ENCODE results near the gene PPP3CA. TPM values are rescaled to one million over a fixed set of nuclear protein-coding genes. Genes with fewer than 3 reads are reported as not detected.
A peak's percentile ranks its signal among the peaks of the same experiment; 100 is the strongest.

PPP3CA gene
- total and polyA plus RNA-seq, 2 of the 8 experiments (the other 6 are each of a cell fraction or from before 2014, with no cell fraction given), result 7.9 to 35.0 TPM

DNA sequence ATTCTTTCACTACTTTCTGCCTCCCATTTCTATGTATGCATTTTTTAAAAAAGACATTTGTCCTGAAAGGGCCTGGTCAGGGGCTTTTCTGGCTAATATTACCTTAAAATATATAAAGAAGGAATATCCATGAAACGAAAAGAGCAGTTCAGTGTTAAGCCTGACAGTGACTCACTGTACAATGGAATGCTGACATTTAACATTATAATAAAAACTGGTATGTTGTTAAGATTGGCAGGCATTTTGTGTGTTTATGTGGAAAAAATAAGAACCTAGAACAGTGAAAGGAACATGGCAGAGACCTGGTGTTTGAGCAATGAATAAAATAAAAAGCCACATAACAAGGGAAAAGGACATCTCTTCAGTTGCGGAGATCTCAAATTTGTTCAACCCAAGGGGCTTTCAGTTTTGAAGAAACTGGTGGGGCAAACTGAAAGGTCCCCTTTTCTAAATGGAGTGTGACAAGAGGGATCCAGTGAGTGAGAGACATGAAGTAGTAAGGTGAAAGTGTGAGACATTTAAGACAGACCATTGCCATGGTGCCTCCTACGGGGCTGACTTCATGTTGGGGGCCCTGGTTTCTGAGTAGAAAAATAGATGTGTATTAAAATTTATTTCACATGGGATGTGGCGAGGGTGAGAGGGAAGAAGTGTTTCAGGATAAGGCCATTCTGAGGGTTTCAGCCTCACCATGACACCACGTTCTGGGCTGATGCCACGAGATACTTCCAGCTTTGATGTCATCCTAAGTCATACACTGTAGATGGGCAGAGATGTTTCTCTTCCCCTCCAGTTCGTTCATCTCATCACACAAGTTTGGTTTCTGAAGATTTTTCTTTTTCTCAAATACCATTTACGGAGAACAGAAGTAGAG, 324.9 kb downstream of the PPP3CA start:
- Histone ChIP-seq H3K23ac (ENCODE audit: insufficient read length) (no peak overlapping the region), H4K8ac (ENCODE audit: extremely low read depth, insufficient read depth, low read length) (no peak overlapping the region), H3K9ac (replicated peaks in 1 of 4; ENCODE audit: extremely low read depth in 1 of 4, low read depth in 3 of 4, low read length in 3 of 4) (no peak overlapping the region), H3K4me1 (replicated peaks in 1 of 4; ENCODE audit: control insufficient read depth in 3 of 4, insufficient read depth in 4 of 4, low read length in 3 of 4) (peaks cover 0 to 11% (median 4%) of the 10 kb centered on the region in 4 experiments; a peak in 3 of 7 replicates), H4K20me1 (replicated peaks in 1 of 2; ENCODE audit: control insufficient read depth in 1 of 2, insufficient read depth in 2 of 2, low read length in 2 of 2) (no peaks in the 10 kb centered on the region), H3K36me3 (ENCODE audit: control insufficient read depth in 2 of 4, insufficient read depth in 4 of 4, low read length in 3 of 4) (no peaks in the 10 kb centered on the region), H4K91ac (replicated peaks; ENCODE audit: insufficient read length, low read length) (no peak overlapping the region), H2BK120ac (replicated peaks; ENCODE audit: low read depth, low read length) (no peak overlapping the region), H3K4ac (replicated peaks; ENCODE audit: insufficient read length, low read depth, low read length) (no peak overlapping the region), H3K79me1 (ENCODE audit: low read depth, low read length) (no peaks in the 10 kb centered on the region), H3K56ac (replicated peaks; ENCODE audit: insufficient read length, low read depth, low read length) (no peak overlapping the region), H4K5ac (ENCODE audit: insufficient read length, low read depth, low read length) (no peak overlapping the region), H3K14ac (ENCODE audit: insufficient read length) (no peak overlapping the region), H2AFZ (ENCODE audit: low read length) (no peak overlapping the region), H3K9me3 (ENCODE audit: insufficient read depth in 2 of 2, low read depth in 1 of 2, low read length in 1 of 2) (no peaks in the 10 kb centered on the region), H2BK12ac (ENCODE audit: low read depth, low read length) (peak overlapping the region; percentile 97), H2AK5ac (ENCODE audit: low read depth, low read length) (no peak overlapping the region), H2BK5ac (ENCODE audit: low read depth, low read length) (peak overlapping the region; percentile 77; the same call in 1 of the 2 replicates), H3K79me2 (ENCODE audit: control insufficient read depth in 1 of 2, insufficient read depth in 2 of 2, low read length in 2 of 2) (no peaks in the 10 kb centered on the region), H3K4me3 (ENCODE audit: extremely low read depth in 1 of 4, insufficient read depth in 2 of 4, low read depth in 3 of 4, low read length in 4 of 4) (no peak overlapping the region), H2BK20ac (ENCODE audit: low read length) (peak overlapping the region; percentile 69; the same call in 1 of the 2 replicates), H3K27ac (ENCODE audit: low read depth, low read length) (no peak overlapping the region), H2BK15ac (ENCODE audit: low read length) (no peak overlapping the region), H3K23me2 (ENCODE audit: low read depth, low read length) (no peaks in the 10 kb centered on the region), H3K4me2 (ENCODE audit: insufficient read depth in 1 of 2, low read depth in 2 of 2, low read length in 2 of 2) (no peak overlapping the region), H3K18ac (ENCODE audit: extremely low read depth, low read length) (peak overlapping the region; percentile 24; the same call in 1 of the 2 replicates), H3K27me3 (replicated peaks in 1 of 4; ENCODE audit: control insufficient read depth in 3 of 4, extremely low read depth in 1 of 4, insufficient read depth in 3 of 4, low read length in 3 of 4) (no peaks in the 10 kb centered on the region)
- FAIRE-seq (no peak), DNase-seq (ENCODE audit: low read depth in 1 of 2, low spot score in 2 of 2) (no peak)
- POLR2A ChIA-PET (ENCODE audit: partially characterized antibody), result no interaction called here
- TF ChIP-seq SAP30 (IDR thresholded peaks at IDR 0.05; ENCODE audit: insufficient read depth, insufficient replicate concordance, low read length), result no peak
- WGBS, 2 experiments (ENCODE audit: extremely low coverage in 1 of 2, insufficient coverage in 1 of 2, insufficient read length in 1 of 2, insufficient replicate concordance in 2 of 2, low coverage in 1 of 2, low lambda C conversion rate in 2 of 2, missing lambda C conversion rate in 1 of 2), result 93% methylated on average over 8 of the region's 8 CpGs; no CpG with 5 or more reads in 1 of the 2 experiments
- CTCF ChIA-PET (ENCODE audit: partially characterized antibody), result interaction anchor here (1.0 to 1.5 kb wide), 2 partner anchors 9 to 11 kb away, joined by 3 to 5 read pairs; no protein-coding TSS in a partner anchor

Data from H1 (cell line).